ENCODE measurements around the gene PRTFDC1.
"Not testable (repeated sequence)": the region's sequence is repeated elsewhere in the genome, so short reads cannot be mapped to it uniquely, and the experiment has no call there.

PRTFDC1 gene, protein sequence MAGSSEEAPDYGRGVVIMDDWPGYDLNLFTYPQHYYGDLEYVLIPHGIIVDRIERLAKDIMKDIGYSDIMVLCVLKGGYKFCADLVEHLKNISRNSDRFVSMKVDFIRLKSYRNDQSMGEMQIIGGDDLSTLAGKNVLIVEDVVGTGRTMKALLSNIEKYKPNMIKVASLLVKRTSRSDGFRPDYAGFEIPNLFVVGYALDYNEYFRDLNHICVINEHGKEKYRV

DNA sequence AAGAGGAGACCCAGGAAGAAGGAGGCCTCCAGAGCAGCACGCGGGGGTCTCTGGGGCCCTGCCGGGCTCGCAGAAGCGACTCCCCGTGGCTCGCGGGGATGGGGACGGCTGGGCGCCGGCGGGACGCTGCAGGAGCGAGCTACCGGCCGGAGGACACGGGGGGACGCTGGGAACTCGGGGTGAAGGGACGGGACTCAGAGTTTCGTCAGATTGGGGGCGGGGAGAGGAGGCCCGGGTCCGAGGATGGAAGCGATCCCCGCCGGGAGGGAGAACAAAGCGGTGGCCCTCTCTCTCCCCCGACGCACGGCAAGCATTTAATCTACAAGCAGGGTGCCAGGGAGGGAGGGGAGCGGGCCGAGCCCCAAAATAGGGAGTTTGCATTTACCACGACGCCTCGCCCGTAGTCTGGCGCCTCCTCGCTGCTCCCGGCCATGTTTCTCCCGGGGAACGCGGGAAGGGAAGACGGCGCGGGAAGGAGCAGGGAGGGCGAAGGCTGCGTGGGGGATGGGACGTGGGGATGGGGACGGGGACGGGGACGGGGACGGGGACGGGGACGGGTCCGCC lies at the start of gene PRTFDC1:
PRTFDC1 (minus strand) TSS at position 464 of the 564 bp plus-strand sequence; CDS start at position 433, 31 bp downstream.
- peak; percentile 54 for DNase-seq

DNA sequence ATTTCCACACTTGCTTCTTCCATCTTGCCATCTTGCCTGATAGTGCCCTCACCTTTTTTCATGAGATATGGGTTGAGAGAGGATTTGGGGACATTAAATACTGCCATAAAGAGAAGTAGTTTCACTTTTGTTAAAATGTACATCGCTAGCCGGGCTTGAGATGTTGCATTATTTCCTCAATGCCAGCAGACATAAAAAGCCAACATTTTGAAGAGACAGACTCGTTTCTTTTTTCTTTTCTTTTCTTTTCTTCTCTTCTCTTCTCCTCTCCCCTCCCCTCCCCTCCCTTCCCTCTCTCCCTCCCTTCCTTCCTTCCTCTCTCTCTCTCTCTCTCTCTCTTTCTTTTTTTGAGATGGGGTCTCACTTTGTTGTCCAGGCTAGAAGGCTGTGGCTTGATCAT lies 45.6 kb upstream of the PRTFDC1 start:
- DNase-seq = no peak

DNA sequence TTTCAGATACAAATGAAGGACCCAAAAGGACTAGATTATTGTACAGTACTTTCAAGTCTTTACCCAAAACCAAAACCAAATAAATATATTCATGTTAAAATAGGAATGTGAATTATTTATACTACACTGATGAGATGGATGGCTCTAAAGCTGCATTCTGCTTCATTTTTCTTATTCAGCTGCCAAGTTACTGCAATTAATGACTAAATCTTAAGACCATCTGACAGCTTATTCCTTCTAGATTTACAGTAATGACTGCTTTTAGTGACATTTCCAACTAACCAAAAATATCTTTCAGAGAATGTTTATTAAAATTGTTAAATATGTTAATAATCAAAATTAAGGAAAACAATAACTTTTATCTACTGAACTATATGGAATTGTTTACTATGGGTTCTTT lies 42.7 kb upstream of the PRTFDC1 start:
- DNase-seq = no peak

DNA sequence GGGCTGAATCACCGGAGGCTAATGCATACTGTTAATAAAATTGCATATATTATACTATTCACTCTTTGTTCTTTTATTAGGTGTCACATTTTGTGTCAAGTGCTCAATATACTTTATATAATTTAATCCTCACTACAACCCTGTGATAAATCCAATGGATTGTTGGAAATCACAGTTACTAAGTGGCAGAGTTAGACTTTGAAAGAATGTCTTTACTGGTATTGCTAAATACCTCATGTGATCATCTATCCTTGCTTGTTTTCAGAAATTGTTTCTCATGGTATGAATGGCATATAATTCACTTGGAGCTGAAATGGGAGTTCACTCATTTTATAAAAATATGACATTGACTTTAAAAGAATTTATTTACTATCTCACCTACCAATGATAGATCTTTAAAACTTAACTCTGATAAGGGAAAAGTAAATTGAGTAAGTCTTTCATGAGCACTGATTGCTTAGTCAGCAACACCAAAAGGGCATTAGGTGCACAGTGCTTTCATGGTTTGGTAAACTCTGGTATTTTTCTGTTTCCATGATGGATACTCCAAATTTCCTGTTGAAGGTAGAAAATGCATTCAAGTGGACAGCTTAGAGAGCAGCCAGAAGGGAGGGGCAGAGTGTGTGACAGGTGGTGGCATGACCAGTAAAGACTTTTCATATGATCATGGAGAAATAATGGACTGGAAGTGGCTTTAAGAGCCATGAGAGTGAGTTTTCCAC lies 41.0 kb upstream of the PRTFDC1 start:
- DNase-seq = no peak

DNA sequence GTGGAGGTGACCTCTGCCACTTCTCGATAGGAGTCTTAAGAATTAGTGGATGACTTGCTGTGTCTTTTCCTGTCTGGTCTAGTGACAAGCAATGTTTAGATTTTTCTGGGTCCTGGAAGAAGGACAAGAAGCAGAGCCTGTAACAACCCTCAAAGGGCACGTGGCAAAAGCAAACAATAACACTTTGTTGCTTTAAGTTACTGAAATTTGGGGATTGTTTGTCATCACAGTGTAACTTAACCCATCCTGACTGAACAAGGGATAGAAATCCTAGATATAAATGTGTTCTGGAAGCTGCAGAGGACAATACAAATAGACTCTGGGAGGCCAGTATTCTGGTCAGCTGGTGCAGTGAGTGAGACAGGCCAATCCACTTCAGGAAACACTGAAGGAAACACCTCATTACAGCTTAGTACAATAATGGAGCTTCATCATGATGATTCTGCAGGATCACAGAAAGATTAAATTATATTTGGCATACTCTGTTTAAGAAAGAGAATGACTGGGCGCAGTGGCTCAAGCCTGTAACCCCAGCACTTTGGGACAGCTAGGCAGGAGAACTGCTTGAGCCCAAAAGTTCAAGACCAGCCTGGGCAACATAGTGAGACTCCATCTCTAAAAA lies 40.2 kb upstream of the PRTFDC1 start:
- DNase-seq = no peak

DNA sequence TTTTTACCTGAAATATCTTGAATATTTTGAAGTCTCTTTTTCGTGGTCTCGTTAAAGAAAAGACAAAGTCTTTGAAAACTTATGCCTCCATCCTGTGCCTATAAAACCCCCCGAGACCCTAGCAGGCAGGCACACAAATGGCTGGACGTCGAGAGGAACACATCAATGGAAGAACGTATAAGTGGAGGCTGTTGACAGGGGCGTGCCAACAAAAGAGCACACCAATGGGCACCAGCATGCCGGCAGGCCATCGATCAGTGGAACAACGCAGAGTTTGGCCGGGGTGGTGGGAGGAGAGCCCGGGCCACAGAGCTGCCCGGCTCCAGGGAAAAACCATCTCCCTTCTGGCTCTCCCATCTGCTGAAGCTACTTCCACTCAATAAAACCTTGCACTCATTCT lies 38.9 kb upstream of the PRTFDC1 start:
- DNase-seq = no peak

DNA sequence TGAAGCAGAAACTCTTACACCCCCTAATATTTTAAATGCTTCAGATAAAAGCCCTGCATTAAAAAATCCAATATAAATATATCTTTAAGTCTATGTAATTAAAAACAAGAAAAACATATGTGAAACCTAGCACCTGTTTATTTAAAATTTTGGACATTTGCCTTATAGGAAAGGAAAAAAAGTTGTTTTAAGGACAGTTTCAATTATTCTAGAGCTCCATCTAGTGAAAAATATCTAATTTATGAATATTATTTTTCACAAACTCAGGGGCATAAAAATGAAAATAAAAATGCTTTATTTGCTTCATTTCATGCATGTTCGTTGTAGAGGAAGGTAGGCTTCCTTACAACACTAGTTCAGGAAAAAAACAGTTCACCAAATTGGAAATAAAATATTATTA lies 37.5 kb upstream of the PRTFDC1 start:
- DNase-seq = no peak

DNA sequence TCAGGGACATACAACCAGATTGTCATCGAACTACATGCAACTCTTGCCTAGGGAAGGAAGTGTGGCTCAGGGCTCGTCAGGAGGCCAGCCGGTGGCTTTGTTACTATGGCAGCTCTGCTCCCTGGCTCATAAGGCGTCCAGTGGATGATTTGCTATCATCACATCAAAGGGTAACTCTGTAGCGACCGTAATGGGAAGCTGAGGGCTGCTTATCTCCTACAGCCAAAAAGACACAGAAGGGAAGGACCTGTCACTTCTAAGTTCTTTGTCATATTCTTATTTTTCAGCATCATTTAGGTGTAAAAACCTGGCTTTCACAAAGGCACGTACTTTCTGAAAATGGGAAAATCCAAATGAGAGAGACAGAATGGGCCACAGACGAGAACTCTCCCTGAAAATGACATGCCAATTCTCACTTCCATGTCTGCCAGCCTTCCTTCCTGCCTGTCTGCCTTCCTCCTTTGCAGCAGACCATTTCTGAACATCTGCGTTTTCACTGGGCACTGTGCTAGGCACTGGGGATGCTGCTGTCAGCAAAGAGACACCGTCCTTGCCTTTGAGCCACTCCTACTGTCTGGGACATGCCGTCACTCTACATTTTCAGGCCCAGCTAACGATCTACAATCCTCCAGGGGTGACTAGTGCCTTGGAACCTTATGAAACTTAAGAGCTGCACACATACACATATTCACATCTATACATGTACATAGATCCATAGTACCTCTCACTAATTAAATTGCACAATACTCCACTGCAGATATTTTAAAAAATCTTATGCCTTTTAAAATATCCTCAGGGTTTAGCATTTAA lies 36.6 kb upstream of the PRTFDC1 start:
- no peak for DNase-seq

DNA sequence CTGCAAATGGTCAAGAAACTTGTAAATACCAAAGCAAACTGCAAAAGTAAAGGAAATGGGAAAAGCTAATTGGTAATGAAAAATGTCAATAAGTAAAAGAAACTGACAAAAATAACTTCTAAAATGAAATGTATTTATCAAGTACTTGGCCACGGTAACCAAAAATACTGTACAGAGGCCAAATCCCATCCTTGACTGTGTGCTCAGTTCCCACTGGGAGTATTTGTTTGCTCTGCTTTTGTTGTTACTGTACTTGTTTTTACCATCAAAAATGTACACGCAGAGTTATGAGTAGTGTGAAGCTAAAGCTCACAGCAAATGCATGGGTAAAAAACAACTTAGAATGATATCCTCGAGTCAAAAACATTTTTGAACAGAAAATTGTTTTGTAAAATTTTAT lies 32.5 kb upstream of the PRTFDC1 start:
- DNase-seq = no peak

DNA sequence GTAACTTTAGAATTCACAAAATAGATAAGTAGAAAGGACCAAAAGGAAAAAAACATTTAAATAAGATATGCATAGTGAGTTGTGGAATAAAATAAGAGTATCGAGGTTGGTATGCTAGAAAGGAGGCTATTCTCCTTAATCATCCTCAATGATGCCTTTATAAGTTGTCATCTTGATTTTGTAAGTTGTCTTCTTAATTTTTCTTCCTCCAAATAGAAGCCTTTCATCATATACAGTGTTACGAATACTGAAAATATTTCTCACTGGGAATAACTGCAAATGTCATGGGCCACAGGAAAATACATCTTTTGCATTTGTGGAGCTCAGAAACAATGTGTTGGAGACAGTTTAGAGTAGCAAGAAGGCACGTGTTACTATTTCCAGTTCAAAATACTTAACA lies 31.5 kb upstream of the PRTFDC1 start:
- no peak for DNase-seq

DNA sequence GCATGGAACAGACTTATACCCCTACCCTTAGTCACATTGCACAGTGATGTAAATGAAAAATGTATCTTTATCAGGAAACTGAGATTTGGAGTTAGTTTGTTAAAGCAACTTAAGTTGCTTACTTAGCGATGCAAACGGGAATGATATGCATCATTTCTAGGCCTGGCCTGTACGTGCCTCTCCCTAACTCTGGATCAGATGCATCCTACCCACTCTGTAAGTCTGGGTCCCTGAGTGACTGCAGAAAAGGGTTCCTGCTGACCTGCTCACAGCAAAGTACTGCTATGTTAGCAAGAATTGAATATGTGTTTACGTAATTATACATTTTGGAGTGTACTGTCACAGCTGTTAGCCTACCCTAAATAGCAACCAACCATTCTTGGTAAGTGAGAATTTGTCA lies 30.7 kb upstream of the PRTFDC1 start:
- no peak for DNase-seq

DNA sequence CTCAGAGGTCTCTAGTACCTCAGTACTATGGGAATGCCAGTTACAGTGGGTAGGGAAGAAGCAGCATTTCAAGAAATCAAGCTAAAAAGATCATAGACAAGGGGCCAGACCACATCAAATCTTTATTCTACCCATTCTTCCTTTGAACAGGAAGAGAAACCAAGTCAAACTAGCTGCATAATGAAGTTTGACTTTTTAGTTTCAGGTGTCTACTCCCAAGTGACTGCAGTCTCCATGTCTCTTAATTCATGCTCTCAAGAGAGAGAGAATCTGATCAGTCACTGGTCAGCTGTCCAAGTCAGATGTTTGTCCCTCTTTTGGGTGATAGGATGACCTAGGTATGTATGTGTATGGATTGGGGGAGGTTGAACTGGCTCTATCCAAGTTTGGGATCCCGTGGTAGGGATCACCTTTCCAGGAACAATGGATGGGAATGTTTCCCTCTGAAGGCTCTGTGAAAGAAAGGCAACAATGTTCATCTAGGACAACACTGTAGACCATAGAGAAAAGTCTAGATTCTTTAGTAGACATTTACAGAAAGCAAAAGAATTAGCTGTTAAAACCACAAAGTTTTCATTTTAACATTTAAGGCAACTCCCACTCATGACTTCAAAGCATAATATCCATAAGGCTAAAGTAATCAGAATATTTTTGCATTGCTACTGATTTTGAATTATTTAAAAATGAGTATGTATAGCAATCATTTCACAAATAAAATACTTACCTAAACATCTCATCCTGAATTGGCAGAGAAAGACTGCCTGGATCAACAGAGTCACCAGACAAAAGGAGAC lies 30.1 kb upstream of the PRTFDC1 start:
- no peak for DNase-seq

DNA sequence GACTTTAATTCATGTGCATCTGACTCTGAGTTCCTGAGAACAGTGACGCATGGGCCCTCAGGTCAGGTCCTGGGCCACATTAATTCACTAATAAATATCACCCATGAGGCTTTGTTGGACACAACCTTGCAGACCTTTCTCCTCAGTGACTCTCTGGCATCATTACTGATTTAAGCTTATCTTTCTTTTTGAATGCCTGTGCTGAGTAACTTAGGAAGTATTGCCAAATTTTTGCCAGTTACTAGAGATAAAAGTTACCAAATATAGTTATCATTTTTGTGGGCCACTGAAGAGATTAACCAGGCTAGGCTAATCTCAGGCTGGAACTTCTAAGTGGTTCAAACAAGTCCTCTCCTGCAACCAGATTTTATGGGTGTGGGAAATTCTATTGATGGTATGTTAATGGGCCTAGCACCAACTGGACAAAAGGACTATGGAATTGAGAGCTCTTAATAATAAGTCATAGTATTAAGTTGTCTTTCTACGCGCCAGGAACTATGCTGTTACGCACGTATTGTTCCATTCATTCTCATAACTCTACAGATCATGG lies 28.8 kb upstream of the PRTFDC1 start:
- DNase-seq = no peak

DNA sequence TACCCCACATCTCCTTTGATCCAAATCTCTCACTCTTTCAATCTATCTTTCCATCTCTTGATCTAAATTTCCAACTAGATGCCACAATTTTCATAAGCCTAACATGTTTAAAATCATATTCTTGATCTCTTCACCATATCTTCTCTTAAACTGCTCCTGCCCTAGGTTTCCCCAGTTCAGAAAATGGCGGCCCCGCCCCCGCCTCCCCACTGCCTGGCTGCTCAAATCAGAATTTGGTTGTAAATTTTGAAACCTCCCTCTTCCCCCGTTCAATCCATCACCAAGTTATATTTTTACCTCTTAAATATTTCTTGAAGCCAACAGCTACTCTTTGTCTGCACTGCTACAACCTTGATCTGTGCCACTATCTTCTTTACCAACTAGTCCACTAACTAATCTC lies 27.3 kb upstream of the PRTFDC1 start:
- DNase-seq = no peak

DNA sequence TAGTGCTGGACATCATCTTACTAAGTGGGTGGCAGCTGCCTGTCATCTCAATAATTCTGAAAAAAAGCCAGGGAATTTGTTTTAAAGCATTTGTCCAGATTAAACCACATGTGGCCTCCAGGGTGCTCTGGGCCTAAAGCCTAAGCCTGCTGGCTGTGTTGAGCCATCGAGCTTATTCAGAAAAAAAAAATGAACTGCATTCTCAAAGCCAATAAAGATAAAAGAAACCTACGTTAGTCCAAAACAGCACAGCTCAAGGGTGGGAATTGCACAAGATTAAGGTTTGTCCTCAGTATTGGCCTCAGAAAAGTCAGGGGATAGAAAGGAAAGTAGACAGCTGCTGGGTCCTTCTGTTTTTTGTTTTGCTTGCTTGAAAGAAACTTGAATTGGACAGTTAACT lies 22.6 kb upstream of the PRTFDC1 start:
- DNase-seq = no peak

DNA sequence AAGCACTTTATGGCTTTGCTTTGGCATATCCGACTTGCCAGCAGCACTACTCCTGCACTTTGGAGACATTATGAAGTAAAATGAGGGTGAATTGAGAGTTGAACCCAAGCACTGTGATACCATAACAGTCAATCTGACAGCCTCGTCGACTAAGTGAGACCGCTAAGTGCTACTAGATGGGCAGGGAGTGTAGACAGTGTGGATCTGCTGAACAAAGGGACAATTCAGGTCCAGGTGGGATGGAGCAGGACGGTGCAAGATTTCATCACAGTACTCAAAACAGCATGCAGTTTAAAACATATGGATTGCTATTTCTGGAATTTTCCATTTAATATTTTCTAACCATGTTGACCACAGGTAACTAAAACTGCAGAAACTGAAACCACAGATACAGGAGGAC lies 20.8 kb upstream of the PRTFDC1 start:
- DNase-seq = no peak

DNA sequence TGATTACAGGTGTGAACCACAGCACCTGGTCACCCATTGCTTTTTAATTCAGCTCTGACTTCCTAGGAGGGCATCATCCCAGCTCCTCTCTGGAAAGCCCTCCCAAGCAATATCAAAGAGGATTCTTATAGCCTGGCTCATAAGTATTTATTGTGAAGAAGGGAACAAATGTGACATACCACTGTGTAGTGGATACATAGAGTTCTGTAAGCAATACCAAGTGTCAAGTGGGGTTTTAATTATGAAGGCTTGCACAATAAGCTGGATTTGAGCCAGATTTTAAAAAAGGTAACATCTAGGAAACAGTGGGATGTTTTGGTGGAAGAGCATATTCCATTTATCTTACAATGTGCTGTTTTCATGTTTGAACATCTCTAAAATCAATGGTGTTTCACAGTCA lies 19.0 kb upstream of the PRTFDC1 start:
- no peak for DNase-seq

DNA sequence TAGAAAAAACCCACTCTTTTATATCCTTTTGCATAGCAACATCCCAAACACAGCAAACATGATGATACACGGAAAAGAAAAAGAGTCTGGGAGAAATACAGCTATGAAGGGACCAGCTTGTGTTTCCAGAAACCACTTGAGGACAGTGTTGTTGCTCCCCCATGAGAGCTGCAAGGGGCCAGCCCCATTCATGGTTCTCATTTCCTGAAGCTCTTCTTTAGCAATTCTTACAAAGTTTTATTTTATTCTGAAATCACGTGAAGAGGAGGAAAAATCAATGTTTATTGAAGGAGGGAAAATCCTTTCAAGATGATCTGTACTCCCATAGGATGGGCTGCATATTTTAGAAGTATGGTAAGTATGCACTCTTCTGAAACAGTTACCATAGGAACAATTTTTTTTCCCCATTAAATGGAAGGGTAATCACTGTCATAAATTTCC lies 17.5 kb upstream of the PRTFDC1 start:
- DNase-seq = no peak

DNA sequence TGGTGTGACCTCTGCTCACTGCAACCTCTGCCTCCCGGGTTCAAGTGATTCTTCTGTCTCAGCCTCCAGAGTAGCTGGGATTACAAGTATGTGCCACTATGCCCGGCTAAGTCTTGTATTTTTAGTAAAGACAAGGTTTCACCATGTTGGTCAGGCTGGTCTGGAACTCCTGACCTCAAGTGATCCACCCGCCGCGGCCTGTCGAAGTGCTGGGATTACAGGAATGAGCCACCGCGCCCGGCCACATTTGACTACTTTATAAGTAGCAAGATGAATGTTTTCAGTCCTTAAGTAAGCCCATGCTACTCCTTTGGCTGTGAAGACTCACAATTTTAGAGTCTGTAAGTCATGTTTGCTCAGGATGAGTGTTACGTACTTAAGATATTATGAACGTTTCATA lies 16.5 kb upstream of the PRTFDC1 start:
- not testable (repeated sequence) for DNase-seq

DNA sequence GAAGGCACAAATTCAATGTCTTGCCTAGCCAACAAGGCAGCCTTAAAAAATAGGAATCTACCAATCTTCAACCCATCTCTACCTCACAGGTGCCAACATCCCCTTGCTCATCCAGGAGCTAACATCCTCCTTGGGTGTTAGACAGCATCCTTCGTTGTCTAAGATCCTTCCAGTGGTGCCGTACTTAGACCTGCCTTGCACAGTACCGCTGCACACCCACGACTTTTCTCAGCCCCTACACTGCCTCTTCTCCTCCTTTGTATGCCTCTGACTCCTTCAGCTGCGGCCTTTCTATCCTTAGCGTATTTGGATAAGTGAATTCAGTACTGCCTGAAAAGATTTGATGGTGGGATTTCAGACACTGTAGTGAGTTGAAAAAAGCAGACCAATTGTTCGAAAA lies 15.9 kb upstream of the PRTFDC1 start:
- no peak for DNase-seq

DNA sequence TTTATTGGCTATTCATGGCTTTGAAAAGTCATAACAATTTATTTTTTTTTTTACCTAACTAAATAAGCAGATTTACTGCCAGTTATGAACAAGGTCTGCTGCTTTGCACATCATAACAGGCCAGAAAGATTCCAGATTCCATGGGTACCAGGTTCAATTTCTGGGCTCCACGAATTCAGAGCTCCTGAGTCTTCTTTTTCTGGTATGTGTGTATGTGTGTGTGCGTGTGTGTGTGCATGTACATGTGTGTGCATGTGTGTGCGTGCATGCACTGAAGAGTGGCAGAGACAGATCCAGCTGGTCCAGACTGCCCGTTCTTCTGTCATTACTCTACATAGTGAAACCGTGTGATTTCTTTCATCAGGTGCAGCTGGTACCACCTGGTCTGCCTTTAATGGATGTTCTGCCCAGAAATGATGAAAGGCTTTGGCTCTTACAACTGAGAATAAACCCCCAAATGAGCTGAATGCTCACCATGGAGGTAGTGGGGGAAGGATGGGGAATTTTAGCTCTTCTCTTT lies 14.6 kb upstream of the PRTFDC1 start:
- no peak for DNase-seq

DNA sequence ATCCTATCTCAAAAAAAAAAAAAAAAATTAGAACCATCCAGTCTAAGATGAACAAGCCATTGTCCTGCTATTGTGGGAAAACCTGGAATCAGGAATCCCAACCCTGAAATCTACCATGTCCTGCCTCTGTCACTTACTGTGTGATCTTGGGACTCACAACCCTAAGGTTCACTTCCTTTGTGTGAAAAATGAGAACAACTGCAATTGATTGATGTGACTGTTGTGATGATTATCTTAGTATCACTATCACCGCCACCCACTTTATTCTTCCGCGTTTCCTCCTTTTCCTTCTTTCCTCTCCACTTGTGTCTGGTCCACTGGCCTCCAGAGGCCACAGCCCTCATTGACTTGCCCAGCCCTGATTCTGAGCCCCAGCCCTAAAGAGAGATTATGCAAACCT lies 12.6 kb upstream of the PRTFDC1 start:
- no peak for DNase-seq

Data from CD4-positive, alpha-beta T cell treated with Interleukin-6 for 4 hours (primary cell).